Upper lobe of left lung (tissue), 6 donors: Measurements from ENCODE around the gene SOCS1. TPM values are rescaled to one million over a fixed set of nuclear protein-coding genes. Genes with fewer than 3 reads are reported as not detected.

Source experiments
- ATAC-seq, 2 donors: fragments of 200-7000 bp; cut with Tn5 transposase; one replicate each; pipeline ENCODE4 v1.9.1; 2022; ENCODE audit warnings: mild to moderate bottlenecking in 2 of 2, moderate library complexity in 2 of 2; ENCODE audit not compliant: low FRiP score in 2 of 2
- DNase-seq, 2 donors: peaks; one replicate each; pipeline ENCODE4 v3.0.0-alpha.2; 2019 to 2020
- H3K27ac ChIP-seq, 4 donors: fragments of 200-600 bp; sonication (generic); one replicate each; pipeline ENCODE4 v1.5.1; 2016 to 2019
- H3K27me3 ChIP-seq, 4 donors: fragments of 200-600 bp; sonication (generic); one replicate each; pipeline ENCODE4 v1.5.1; 2017 to 2019
- H3K36me3 ChIP-seq, 4 donors: fragments of 200-600 bp; sonication (generic); one replicate each; pipeline ENCODE4 v1.5.1; 2016 to 2019
- H3K4me1 ChIP-seq, 4 donors: fragments of 200-600 bp; sonication (generic); one replicate each; pipeline ENCODE4 v1.5.1; 2018 to 2019
- H3K4me3 ChIP-seq, 4 donors: fragments of 200-600 bp; sonication (generic); one replicate each; pipeline ENCODE4 v1.5.1; 2017 to 2019; ENCODE audit warnings: mild to moderate bottlenecking in 2 of 4, moderate library complexity in 1 of 4
- H3K9me3 ChIP-seq, 4 donors: fragments of 200-600 bp; sonication (generic); one replicate each; pipeline ENCODE4 v1.5.1; 2018 to 2019
- EP300 ChIP-seq, 4 donors: sonication (generic); formaldehyde crosslinking; IDR thresholded peaks; one replicate each; pipeline ENCODE4 v1.5.1; 2017; ENCODE audit warnings: antibody characterized with exemption in 4 of 4, control low read depth in 2 of 4
- POLR2A ChIP-seq, 4 donors: fragments of 450-650 bp; IDR thresholded peaks; one replicate each; pipeline ENCODE4 v1.5.1; 2016 to 2017; ENCODE audit warnings: antibody characterized with exemption in 4 of 4, mild to moderate bottlenecking in 2 of 4
- POLR2AphosphoS5 ChIP-seq, 2 donors: sonication (generic); formaldehyde crosslinking; IDR thresholded peaks; one replicate each; pipeline ENCODE4 v1.5.1; 2017; ENCODE audit warnings: antibody characterized with exemption in 2 of 2
- WGBS, 2 donors: methylation state at CpG; one replicate each; pipeline ENCODE4 v1.1.5; 2017 to 2018; 5-methylcytosine and 5-hydroxymethylcytosine counted together
- total RNA-seq, 6 donors: library from RNA; depleted of rRNA in 4 of 6; stranded (reverse); fragments of >200 nt in 4 of 6; gene quantifications; one replicate each; pipeline versions ENCODE4 v1.1.0 to v1.2.1, GENCODE V29; 2016 to 2021
- TF ChIP-seq, protein P1 (sequence below), 6 experiments: fragments of 450-650 bp in 4 of 6; fragments of 200-600 bp in 2 of 6; sonication (generic) in 2 of 6; IDR thresholded peaks; one replicate each; pipeline ENCODE4 v1.5.1; 2016 to 2019; ENCODE audit warnings: antibody characterized with exemption in 6 of 6
- donor health status: DM: no; HTN: no; CAD: no; lungs with moderate emphysema.
- donor health status: DM: no; HTN: yes; CAD: no; lungs with severe emphysema.

The SOCS1 gene
- total RNA-seq, 6 donors from 2014 or later, result 9.4 to 36.6 (median 18.5) TPM

DNA sequence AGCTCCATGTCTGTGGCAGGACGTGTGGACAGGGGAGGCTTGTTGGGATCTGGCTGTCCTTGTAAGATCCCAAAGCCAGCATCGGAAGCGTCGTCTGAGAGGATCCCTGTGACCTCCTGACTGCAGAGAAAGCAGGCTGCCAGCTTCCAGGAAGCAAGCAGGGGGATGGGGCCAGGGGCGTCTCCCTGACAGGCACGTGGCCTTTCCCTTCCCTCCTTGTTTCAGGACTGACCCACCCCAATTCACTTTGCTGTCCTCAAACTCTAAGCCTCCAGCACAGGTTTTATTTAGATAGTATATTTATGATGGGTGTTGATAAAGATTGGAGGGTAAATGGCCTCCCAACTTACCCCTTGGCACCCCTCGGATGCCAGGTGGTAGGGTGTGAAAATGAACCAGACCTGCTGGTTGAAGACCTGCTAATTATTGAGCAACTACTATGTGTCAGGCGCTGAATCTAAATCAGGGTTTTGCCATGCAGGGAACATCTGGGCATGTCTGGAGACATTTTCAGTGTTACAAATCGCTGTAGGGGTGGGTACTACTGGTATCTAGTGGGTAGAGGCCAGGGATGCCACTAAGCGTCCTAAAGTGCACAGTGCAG, 24.5 kb downstream of the SOCS1 start:
- 72 to 86% methylated on average over 9 to 10 of the region's 10 CpGs for WGBS, 2 donors
- Histone ChIP-seq H3K9me3 (no peaks in the 10 kb centered on the region), H3K36me3 (no peaks in the 10 kb centered on the region), H3K27ac (peak overlapping the region in 1 of 4 donors; percentile 18), H3K4me1 (peaks cover 5 to 10% (median 8%) of the 10 kb centered on the region in 4 donors), H3K4me3 (no peak overlapping the region), H3K27me3 (no peaks in the 10 kb centered on the region)
- DNase-seq (no peak), ATAC-seq (no peak)
- TF ChIP-seq POLR2AphosphoS5 (IDR thresholded peaks at IDR 0.05), result no peak
- TF ChIP-seq, protein P1, sequence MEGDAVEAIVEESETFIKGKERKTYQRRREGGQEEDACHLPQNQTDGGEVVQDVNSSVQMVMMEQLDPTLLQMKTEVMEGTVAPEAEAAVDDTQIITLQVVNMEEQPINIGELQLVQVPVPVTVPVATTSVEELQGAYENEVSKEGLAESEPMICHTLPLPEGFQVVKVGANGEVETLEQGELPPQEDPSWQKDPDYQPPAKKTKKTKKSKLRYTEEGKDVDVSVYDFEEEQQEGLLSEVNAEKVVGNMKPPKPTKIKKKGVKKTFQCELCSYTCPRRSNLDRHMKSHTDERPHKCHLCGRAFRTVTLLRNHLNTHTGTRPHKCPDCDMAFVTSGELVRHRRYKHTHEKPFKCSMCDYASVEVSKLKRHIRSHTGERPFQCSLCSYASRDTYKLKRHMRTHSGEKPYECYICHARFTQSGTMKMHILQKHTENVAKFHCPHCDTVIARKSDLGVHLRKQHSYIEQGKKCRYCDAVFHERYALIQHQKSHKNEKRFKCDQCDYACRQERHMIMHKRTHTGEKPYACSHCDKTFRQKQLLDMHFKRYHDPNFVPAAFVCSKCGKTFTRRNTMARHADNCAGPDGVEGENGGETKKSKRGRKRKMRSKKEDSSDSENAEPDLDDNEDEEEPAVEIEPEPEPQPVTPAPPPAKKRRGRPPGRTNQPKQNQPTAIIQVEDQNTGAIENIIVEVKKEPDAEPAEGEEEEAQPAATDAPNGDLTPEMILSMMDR (IDR thresholded peaks at IDR 0.05), result no peak
- TF ChIP-seq EP300 (IDR thresholded peaks at IDR 0.05), result no peak
- TF ChIP-seq POLR2A (IDR thresholded peaks at IDR 0.05), result no peak

DNA sequence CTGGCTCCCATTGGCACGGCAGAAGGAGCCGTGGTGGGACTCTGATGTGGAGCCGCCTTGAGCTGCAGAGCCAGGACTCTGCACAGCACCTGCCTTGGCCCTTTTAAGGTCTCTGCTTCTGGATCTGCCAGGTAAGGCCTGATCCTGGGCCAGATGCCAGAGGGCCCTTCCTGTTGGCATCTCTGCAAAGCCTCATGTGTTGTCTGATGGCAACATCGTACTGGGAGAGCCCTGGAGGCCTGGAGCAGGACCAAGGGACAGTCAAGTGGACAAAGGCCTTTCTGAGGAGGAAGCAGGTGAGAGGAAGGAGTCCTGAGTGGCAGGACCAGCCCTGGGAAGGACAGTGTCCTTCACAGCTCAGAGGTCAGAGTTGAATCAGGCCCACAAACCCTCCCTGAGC, 26.1 kb downstream of the SOCS1 start:
- H3K4me1 ChIP-seq, result peaks cover 13 to 22% (median 19%) of the 10 kb centered on the region in 4 donors
- no peaks in the 10 kb centered on the region for H3K9me3 ChIP-seq
- H3K36me3 ChIP-seq, result no peaks in the 10 kb centered on the region
- DNase-seq (no peak), ATAC-seq (no peak)
- no peaks in the 10 kb centered on the region for H3K27me3 ChIP-seq
- TF ChIP-seq, protein P1 (IDR thresholded peaks at IDR 0.05), result no peak
- TF ChIP-seq EP300 (IDR thresholded peaks at IDR 0.05), result no peak
- no peak for TF ChIP-seq POLR2AphosphoS5 (IDR thresholded peaks at IDR 0.05)
- TF ChIP-seq POLR2A (IDR thresholded peaks at IDR 0.05), result no peak
- WGBS, 2 donors, result 75 to 77% methylated on average over 4 of the region's 4 CpGs
- no peak overlapping the region for H3K27ac ChIP-seq
- H3K4me3 ChIP-seq, result no peak overlapping the region

DNA sequence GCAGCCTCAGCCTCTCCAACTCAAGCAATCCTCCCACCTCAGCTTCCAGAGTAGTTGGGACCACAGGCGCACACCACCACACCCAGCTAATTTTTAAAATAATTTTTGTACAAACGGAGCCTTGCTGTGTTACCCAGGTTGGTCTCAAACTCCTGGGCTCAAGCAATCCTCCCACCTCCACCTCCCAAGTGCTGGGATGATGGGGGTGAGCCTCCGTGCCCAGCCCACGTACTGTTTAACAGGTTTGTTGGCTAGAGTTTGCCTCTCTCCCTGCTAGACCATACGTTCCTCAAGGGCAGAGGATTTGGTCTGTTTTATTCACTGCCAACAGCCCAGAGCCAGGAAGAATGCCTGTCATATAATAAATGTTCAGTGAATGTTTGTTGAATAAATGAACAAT, 26.6 kb downstream of the SOCS1 start:
- Histone ChIP-seq H3K4me1 (peaks cover 18 to 27% (median 24%) of the 10 kb centered on the region in 4 donors), H3K27ac (no peak overlapping the region), H3K36me3 (no peaks in the 10 kb centered on the region), H3K27me3 (no peaks in the 10 kb centered on the region), H3K4me3 (no peak overlapping the region), H3K9me3 (no peaks in the 10 kb centered on the region)
- ATAC-seq, result no peak
- no peak for DNase-seq
- TF ChIP-seq POLR2AphosphoS5 (IDR thresholded peaks at IDR 0.05) (no peak), EP300 (IDR thresholded peaks at IDR 0.05) (no peak), POLR2A (IDR thresholded peaks at IDR 0.05) (no peak)
- TF ChIP-seq, protein P1 (IDR thresholded peaks at IDR 0.05), result no peak
- 88 to 92% methylated on average over 5 of the region's 5 CpGs for WGBS, 2 donors

DNA sequence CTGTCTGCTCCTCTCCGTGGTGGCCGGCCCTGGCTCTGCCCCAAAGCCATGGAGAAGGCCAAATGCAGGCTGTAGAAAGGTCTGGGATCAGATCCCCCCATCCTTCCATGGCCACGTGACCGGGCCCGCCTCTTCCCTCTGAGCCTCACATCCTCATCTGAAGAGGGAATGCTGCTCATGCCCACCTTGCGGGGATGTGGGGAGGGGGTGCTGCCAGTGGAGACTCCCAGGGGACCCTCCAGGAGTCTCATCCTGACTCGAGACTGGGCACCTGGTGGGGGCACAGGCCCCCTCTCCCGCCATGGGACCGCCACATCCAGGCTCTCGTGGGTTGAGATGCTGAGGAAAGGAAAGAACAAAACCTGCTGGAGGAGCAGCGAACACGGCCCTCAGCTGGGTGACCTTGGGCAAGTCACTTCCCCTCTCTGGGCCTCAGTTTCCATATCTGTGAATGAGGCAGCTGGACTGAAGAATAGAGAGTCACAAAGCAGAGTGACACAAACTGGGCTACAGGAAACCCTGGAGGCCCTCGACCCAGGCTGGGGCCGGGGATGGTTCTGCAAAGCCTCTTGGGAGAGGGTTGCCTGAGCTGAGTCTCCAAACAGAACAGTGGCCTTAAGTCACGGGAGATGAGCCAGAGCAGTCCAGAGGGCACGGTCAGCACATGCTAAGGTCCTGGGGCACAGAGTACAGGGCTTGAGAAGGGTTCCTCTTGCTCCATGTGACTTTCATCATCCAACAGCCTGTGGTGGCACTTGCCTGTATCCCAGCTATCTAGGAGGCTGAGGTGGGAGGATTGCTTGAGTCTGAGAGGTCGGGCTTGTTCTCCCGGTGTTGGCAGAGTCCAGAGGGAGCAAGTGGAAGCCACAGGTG, 30.1 kb downstream of the SOCS1 start:
- peak in 1 of 2 donors; percentile 63 for DNase-seq
- peak overlapping the region in 3 of 4 donors; percentile 77 to 90 (median 85) for H3K27ac ChIP-seq

More for the DNA sequence above, 30.1 kb downstream of the SOCS1 start:
- ATAC-seq, result no peak
- H3K36me3 ChIP-seq, result no peaks in the 10 kb centered on the region
- peak overlapping the region in 1 of 4 donors; percentile 33 for H3K4me3 ChIP-seq
- 79 to 89% methylated on average over 5 to 17 of the region's 18 CpGs for WGBS, 2 donors
- H3K4me1 ChIP-seq, result peaks cover 23 to 30% (median 28%) of the 10 kb centered on the region in 4 donors
- H3K9me3 ChIP-seq, result no peaks in the 10 kb centered on the region
- TF ChIP-seq POLR2A (IDR thresholded peaks at IDR 0.05), result no peak
- TF ChIP-seq, protein P1 (IDR thresholded peaks at IDR 0.05), result no peak
- no peak for TF ChIP-seq EP300 (IDR thresholded peaks at IDR 0.05)
- TF ChIP-seq POLR2AphosphoS5 (IDR thresholded peaks at IDR 0.05), result no peak
- no peaks in the 10 kb centered on the region for H3K27me3 ChIP-seq
